HG03565 (cell line): Measurements from ENCODE around the gene MRNIP.
"Not testable (repeated sequence)": the region's sequence is repeated elsewhere in the genome, so short reads cannot be mapped to it uniquely, and the experiment has no call there.

Experiments
- ATAC-seq: cut with Tn5 transposase; IDR thresholded peaks from one replicate; pipeline ENCODE4 v1.9.1; 2021; ENCODE audit warnings: mild to moderate bottlenecking, moderate library complexity; ENCODE audit not compliant: unreplicated experiment

The MRNIP gene

GRCh38 chr5:179840766-179841165, 17.9 kb downstream of the MRNIP start:
- no peak for ATAC-seq

GRCh38 chr5:179840321-179840720, 18.3 kb downstream of the MRNIP start:
- no peak for ATAC-seq

GRCh38 chr5:179839328-179840256, 19.0 kb downstream of the MRNIP start:
- ATAC-seq = no peak

GRCh38 chr5:179837076-179838011, 21.3 kb downstream of the MRNIP start:
- ATAC-seq = no peak

GRCh38 chr5:179836225-179837019, 22.2 kb downstream of the MRNIP start:
- ATAC-seq = no peak

GRCh38 chr5:179834871-179835270, 23.7 kb downstream of the MRNIP start:
- ATAC-seq = not testable (repeated sequence)

GRCh38 chr5:179834120-179834519, 24.5 kb downstream of the MRNIP start:
- no peak for ATAC-seq

GRCh38 chr5:179833709-179834070, 24.9 kb downstream of the MRNIP start:
- ATAC-seq = no peak

- no peak for ATAC-seq
These were observed 25.4 kb downstream of the MRNIP start for GRCh38 chr5:179833056-179833708.

GRCh38 chr5:179832039-179832745, 26.4 kb downstream of the MRNIP start:
- ATAC-seq = no peak

GRCh38 chr5:179830818-179831468, 27.7 kb downstream of the MRNIP start:
- ATAC-seq = no peak

- no peak for ATAC-seq
These were observed 28.7 kb downstream of the MRNIP start for GRCh38 chr5:179829732-179830435.

GRCh38 chr5:179828756-179829421, 29.7 kb downstream of the MRNIP start:
- ATAC-seq = no peak

GRCh38 chr5:179827680-179828079, 30.9 kb downstream of the MRNIP start:
- ATAC-seq = no peak

- no peak for ATAC-seq
These were observed 32.9 kb downstream of the MRNIP start for GRCh38 chr5:179825655-179826182.

GRCh38 chr5:179824745-179825112, 33.9 kb downstream of the MRNIP start:
- ATAC-seq = no peak

GRCh38 chr5:179823937-179824744, 34.5 kb downstream of the MRNIP start:
- ATAC-seq = no peak
